WI38 (cell line): Measurements from ENCODE around the gene LCE7A.

ENCODE experiments used
- H3K4me3 ChIP-seq: 2 replicates; pipeline ENCODE4 v1.5.1; 2011; ENCODE audit warnings: low read depth, mild to moderate bottlenecking, control low read depth, low read length
- CTCF ChIP-seq: IDR thresholded peaks from 2 replicates; pipeline ENCODE4 v1.5.1; 2012; ENCODE audit warnings: low read depth, mild to moderate bottlenecking, control low read depth, low read length

LCE7A gene

GRCh38 chr1:152906023-152906565, 46.3 kb downstream of the LCE7A start:
- no peak for TF ChIP-seq CTCF
- no peak overlapping the region for H3K4me3 ChIP-seq

DNA sequence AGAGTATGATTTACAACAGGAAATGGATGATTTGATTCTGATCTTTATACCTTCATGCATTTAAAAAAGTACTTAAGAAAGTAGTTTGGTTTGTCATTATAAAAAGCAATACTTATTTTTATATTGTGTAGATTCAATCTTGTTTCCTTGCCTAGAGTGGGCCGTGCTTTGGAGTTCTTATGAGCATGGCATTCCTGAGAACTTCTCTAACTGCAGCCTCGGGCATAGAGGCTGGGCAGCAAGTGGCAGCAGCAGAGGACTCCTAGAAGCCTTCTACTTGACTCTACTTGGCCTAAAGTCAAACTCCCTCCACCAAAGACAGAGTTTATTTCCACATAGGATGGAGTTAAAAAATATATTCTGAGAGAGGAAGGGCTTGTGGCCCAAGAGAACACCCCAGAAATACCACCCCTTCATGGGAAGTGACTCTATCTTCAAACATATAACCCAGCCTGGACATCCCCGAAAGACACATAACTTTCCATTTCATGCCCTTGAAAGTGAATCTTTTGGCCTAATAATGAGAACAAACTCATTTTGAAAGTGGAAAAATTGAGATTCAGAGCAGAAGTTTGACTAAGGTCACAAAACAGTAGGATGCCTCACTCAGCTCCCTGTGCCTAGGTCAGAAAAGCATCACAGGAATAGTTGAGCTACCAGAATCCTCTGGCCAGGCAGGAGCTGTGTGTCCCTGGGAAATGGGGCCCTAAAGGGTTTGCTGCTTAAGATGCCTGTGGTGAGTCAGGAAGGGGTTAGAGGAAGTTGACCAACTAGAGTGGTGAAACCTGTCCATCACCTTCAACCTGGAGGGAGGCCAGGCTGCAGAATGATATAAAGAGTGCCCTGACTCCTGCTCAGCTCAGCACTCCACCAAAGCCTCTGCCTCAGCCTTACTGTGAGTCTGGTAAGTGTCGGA, 48.1 kb downstream of the LCE7A start, which contains the start of gene IVL:
TSS of gene IVL (plus strand) at position 861 of the 916 bp plus-strand sequence. CDS start 1,252 bp downstream, outside the sequence.
- TF ChIP-seq CTCF: no peak
- no peak within 1 kb of the TSS for H3K4me3 ChIP-seq

- H3K4me3 ChIP-seq: no peak overlapping the region
- no peak for TF ChIP-seq CTCF
Measured at GRCh38 chr1:152909206-152909605, 49.4 kb downstream of the LCE7A start.
